ENCODE measurements around the gene GADD45GIP1. TPM values are rescaled to one million over a fixed set of nuclear protein-coding genes. Genes with fewer than 3 reads are reported as not detected.

The GADD45GIP1 gene
- total and polyA plus RNA-seq, 4 donors = 15.3 to 40.6 (median 23.3) TPM

DNA sequence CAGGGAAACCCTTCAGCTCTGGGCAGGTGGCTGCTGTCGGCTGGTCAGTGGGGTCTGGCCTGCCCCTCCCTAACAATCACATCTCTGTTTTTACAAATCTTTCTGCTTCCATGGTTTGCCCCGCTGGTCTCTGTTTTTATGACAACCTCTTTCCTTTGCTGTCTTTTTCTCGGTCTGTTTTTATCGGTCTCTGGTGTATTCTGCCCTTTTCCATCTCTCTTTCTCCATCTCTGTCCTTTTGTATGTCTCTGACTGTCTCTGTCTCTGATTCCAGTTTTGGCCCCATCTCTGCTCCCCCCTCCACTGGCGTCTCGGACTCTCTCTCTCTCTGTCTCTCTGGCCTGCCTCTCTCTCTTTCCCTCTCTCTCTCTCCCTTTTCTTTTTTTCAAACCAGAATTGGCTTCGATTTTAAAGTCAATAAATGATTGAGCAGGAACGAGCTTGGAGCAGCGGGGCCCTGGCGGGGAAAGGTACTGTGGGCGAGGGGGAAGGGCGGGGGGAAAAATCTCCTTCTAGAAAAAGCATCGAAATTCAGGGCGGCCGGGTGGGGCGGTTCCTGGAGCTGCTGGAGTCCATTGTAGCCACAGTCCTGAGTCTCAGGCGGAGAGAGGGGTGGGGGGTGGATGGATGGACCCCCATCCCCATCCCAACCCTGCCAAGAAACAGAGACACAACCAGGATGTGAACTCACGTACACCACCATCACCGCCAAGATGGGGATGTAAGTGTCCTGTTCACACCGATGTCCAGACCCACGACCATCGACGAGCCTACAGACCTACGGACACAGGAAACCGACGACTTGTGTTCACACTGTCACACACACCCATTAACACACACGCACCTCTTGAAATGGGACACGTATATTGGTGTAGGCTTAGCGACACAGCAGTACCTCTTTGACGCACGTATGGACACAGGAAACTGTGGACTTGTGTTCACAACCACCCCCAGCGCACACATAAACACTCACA lies 41.2 kb upstream of the GADD45GIP1 start:
- ATAC-seq (ENCODE audit: low FRiP score) (no peak), DNase-seq (peak in 1 of 2 donors; percentile 75)
- 32 to 42% methylated on average over 32 of the region's 32 CpGs for WGBS, 2 donors
- intact Hi-C loops (cut with DNase I) = loop anchor here (2.0 to 5.0 kb wide), 5 partner anchors 17 to 94 kb away; no protein-coding TSS in a partner anchor
- no peaks in the 10 kb centered on the region for H3K27me3 ChIP-seq (ENCODE audit: control insufficient read depth in 1 of 2, insufficient read depth in 2 of 2, low read length in 1 of 2)
- H3K9me3 ChIP-seq (ENCODE audit: control insufficient read depth, low read length) = no peaks in the 10 kb centered on the region
- no peaks in the 10 kb centered on the region for H3K36me3 ChIP-seq (ENCODE audit: control insufficient read depth in 1 of 2, insufficient read depth in 2 of 2, low read length in 1 of 2)
- peak overlapping the region; percentile 15 to 83 for H3K27ac ChIP-seq (ENCODE audit: low read depth in 1 of 2, low read length in 2 of 2)
- no peak overlapping the region for H3K4me3 ChIP-seq (ENCODE audit: low read length in 2 of 2)
- no peaks in the 10 kb centered on the region for H3K4me1 ChIP-seq (ENCODE audit: control insufficient read depth in 1 of 2, insufficient read depth in 2 of 2, low read length in 2 of 2)

DNA sequence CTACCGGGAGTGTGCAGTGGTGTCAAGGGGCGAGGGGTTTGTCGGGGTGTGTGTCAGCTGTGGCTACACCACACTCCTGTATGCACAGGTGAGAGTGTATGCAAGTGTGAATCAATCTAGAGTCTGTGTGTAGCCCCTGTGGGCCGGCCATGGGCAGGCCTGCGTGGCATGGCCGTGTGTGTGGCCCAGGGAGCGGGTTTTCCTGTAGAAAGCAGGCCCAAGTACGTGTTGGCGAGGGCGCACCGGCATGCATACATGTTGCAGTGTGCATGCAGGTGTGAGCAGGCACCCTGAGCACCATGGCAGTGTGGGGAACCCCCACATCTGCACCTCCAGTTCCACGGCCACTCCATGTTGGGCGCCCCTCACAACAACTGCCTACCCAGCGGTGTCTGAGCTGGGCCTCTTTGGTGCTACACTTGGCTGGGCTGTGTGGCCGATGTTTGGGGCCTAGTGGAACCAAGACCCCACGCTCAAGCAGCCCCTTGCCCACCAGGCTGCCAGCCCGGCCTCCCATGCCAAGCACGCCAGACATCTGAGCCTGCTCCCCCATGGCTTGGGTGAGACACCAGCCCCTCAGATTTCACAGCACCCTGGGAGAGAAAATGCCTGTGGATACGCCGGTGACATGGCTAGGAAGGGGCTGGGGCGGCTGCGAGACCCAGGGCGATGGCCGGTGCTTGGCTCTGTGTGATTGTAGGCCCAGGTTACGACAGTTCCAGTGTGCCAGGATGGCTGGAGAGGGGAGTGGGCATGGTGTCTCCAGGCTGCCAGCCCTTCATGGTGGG lies 40.4 kb upstream of the GADD45GIP1 start:
- intact Hi-C loops (cut with DNase I) = loop anchor here (2.0 to 5.0 kb wide), 4 partner anchors 17 to 95 kb away; no protein-coding TSS in a partner anchor
- DNase-seq = peak in 1 of 2 donors; percentile 72
- H3K4me1 ChIP-seq (ENCODE audit: control insufficient read depth in 1 of 2, insufficient read depth in 2 of 2, low read length in 2 of 2) = no peaks in the 10 kb centered on the region

GRCh38 chr19:12996406-12997094 lies 39.5 kb upstream of the GADD45GIP1 start:
- WGBS, 2 donors = 3% methylated on average over 44 to 52 of the region's 52 CpGs
- ATAC-seq (ENCODE audit: low FRiP score) (peak; percentile 50), DNase-seq (peak in 1 of 2 donors; percentile 86)
- H3K27ac ChIP-seq (ENCODE audit: low read depth in 1 of 2, low read length in 2 of 2) = peak overlapping the region; percentile 76 to 98
- no peaks in the 10 kb centered on the region for H3K36me3 ChIP-seq (ENCODE audit: control insufficient read depth in 1 of 2, insufficient read depth in 2 of 2, low read length in 1 of 2)
- no peaks in the 10 kb centered on the region for H3K4me1 ChIP-seq (ENCODE audit: control insufficient read depth in 1 of 2, insufficient read depth in 2 of 2, low read length in 2 of 2)
- intact Hi-C loops (cut with DNase I) = loop anchor here (2.0 to 5.0 kb wide), 4 partner anchors 18 to 96 kb away; no protein-coding TSS in a partner anchor
- peak overlapping the region; percentile 73 to 80 for H3K4me3 ChIP-seq (ENCODE audit: low read length in 2 of 2)
- no peaks in the 10 kb centered on the region for H3K9me3 ChIP-seq (ENCODE audit: control insufficient read depth, low read length)
- no peaks in the 10 kb centered on the region for H3K27me3 ChIP-seq (ENCODE audit: control insufficient read depth in 1 of 2, insufficient read depth in 2 of 2, low read length in 1 of 2)

More for the DNA sequence above, 40.4 kb upstream of the GADD45GIP1 start:
- no peaks in the 10 kb centered on the region for H3K36me3 ChIP-seq (ENCODE audit: control insufficient read depth in 1 of 2, insufficient read depth in 2 of 2, low read length in 1 of 2)
- ATAC-seq (ENCODE audit: low FRiP score) = no peak
- peak overlapping the region; percentile 73 to 80 for H3K4me3 ChIP-seq (ENCODE audit: low read length in 2 of 2)
- H3K9me3 ChIP-seq (ENCODE audit: control insufficient read depth, low read length) = no peaks in the 10 kb centered on the region
- H3K27me3 ChIP-seq (ENCODE audit: control insufficient read depth in 1 of 2, insufficient read depth in 2 of 2, low read length in 1 of 2) = no peaks in the 10 kb centered on the region
- H3K27ac ChIP-seq (ENCODE audit: low read depth in 1 of 2, low read length in 2 of 2) = peak overlapping the region; percentile 15 to 83
- 28 to 32% methylated on average over 25 of the region's 25 CpGs for WGBS, 2 donors

DNA sequence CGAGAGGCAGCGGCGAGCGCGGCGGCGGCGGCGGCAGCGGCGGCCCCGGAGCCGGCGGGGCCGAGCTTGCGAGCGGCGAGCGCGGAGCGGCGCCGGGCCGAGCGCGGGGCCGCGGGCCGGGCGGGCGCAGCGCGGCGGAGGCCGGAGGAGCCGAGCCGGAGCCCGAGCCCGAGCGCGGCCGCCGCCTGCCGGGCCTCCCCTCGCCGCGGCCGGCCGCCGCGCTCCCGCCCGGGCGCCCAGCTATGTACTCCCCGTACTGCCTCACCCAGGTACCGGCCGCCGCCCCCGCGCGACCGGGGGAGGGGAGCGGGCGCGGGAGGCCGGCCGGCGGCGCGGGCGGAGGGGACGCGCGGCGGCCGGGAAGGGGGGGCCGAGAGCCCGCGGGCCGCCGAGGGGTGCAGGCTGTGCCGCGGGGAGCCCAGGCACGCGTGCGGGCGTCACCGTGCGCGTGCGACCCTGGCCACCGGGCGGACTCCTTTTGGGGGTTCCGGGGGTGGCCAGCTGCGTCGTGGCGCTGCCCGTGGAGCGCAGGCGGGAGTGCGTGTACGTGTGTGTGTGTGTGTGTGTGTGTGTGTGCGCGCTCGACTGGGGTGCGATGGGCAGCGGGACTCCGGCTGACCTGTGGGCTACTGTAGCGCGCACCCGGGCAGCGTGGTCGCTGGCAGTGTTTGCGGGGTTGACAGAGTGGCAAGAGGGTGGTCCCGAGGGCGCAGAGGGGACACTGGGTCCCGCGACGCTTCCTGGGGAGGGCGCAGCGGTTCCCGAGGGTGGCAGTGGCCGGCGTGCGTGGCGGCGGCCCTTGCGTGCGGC lies 38.8 kb upstream of the GADD45GIP1 start:
- ATAC-seq (ENCODE audit: low FRiP score) (peak; percentile 20), DNase-seq (peak; percentile 64 to 84)
- Histone ChIP-seq H3K4me3 (ENCODE audit: low read length in 2 of 2) (peak overlapping the region; percentile 73 to 80), H3K36me3 (ENCODE audit: control insufficient read depth in 1 of 2, insufficient read depth in 2 of 2, low read length in 1 of 2) (no peaks in the 10 kb centered on the region), H3K27ac (ENCODE audit: low read depth in 1 of 2, low read length in 2 of 2) (peak overlapping the region; percentile 76 to 98), H3K9me3 (ENCODE audit: control insufficient read depth, low read length) (no peaks in the 10 kb centered on the region), H3K4me1 (ENCODE audit: control insufficient read depth in 1 of 2, insufficient read depth in 2 of 2, low read length in 2 of 2) (no peaks in the 10 kb centered on the region), H3K27me3 (ENCODE audit: control insufficient read depth in 1 of 2, insufficient read depth in 2 of 2, low read length in 1 of 2) (no peaks in the 10 kb centered on the region)
- intact Hi-C loops (cut with DNase I) = loop anchor here (2.0 to 5.0 kb wide), 4 partner anchors 19 to 96 kb away; no protein-coding TSS in a partner anchor
- 0 to 1% methylated on average over 36 to 129 of the region's 129 CpGs for whole genome bisulfite sequencing, 2 donors

- Histone ChIP-seq H3K27me3 (ENCODE audit: control insufficient read depth in 1 of 2, insufficient read depth in 2 of 2, low read length in 1 of 2) (no peaks in the 10 kb centered on the region), H3K4me3 (ENCODE audit: low read length in 2 of 2) (peak within 1 kb of the TSS; percentile 73 to 80), H3K4me1 (ENCODE audit: control insufficient read depth in 1 of 2, insufficient read depth in 2 of 2, low read length in 2 of 2) (no peaks in the 10 kb centered on the region), H3K36me3 (ENCODE audit: control insufficient read depth in 1 of 2, insufficient read depth in 2 of 2, low read length in 1 of 2) (no peaks in the 10 kb centered on the region), H3K9me3 (ENCODE audit: control insufficient read depth, low read length) (no peaks in the 10 kb centered on the region), H3K27ac (ENCODE audit: low read depth in 1 of 2, low read length in 2 of 2) (peak within 1 kb of the TSS; percentile 76 to 98)
- DNase-seq = peak; percentile 81 to 92
- WGBS, 2 donors = 8 to 14% methylated on average over 46 to 84 of the region's 84 CpGs
- ATAC-seq (ENCODE audit: low FRiP score) = peak; percentile 31
- intact Hi-C loops (cut with DNase I) = loop anchor here (5.0 kb wide), 3 partner anchors 37 to 97 kb away; no protein-coding TSS in a partner anchor
These were observed 37.9 kb upstream of the GADD45GIP1 start, which contains the start of gene NFIX for GRCh38 chr19:12994701-12995595. Gene NFIX (plus strand): TSS chr19:12995475. CDS start chr19:12995838, 363 bp downstream.

- no peaks in the 10 kb centered on the region for H3K27me3 ChIP-seq (ENCODE audit: control insufficient read depth in 1 of 2, insufficient read depth in 2 of 2, low read length in 1 of 2)
- H3K4me1 ChIP-seq (ENCODE audit: control insufficient read depth in 1 of 2, insufficient read depth in 2 of 2, low read length in 2 of 2) = no peaks in the 10 kb centered on the region
- DNase-seq = no peak
- ATAC-seq (ENCODE audit: low FRiP score) = no peak
- 87 to 88% methylated on average over 7 of the region's 7 CpGs for WGBS, 2 donors
- H3K9me3 ChIP-seq (ENCODE audit: control insufficient read depth, low read length) = no peaks in the 10 kb centered on the region
- H3K36me3 ChIP-seq (ENCODE audit: control insufficient read depth in 1 of 2, insufficient read depth in 2 of 2, low read length in 1 of 2) = no peaks in the 10 kb centered on the region
- H3K4me3 ChIP-seq (ENCODE audit: low read length in 2 of 2) = no peak overlapping the region
- no peak overlapping the region for H3K27ac ChIP-seq (ENCODE audit: low read depth in 1 of 2, low read length in 2 of 2)
- intact Hi-C loops (cut with DNase I) = no loop called here
These were observed 36.5 kb upstream of the GADD45GIP1 start for GRCh38 chr19:12993562-12993961.

DNA sequence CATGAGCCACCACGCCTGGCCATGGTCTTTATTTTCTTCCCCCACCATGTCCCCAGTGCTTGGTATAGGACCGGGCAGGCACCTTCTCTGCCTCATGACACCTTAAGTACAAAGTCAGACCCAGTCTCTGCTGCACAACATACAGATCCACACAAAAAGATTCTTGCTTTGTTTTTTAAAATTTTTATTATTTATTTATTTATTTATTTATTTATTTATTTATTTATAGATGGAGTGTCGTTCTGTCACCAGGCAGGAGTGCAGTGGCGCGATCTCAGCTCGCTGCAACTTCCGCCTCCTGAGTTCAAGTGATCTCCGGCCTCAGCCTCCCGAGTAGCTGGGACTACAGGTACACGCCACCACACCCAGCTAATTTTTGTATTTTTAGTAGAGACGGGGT lies 35.7 kb upstream of the GADD45GIP1 start:
- intact Hi-C loops (cut with DNase I) = no loop called here
- Histone ChIP-seq H3K36me3 (ENCODE audit: control insufficient read depth in 1 of 2, insufficient read depth in 2 of 2, low read length in 1 of 2) (no peaks in the 10 kb centered on the region), H3K27me3 (ENCODE audit: control insufficient read depth in 1 of 2, insufficient read depth in 2 of 2, low read length in 1 of 2) (no peaks in the 10 kb centered on the region), H3K9me3 (ENCODE audit: control insufficient read depth, low read length) (no peaks in the 10 kb centered on the region), H3K4me1 (ENCODE audit: control insufficient read depth in 1 of 2, insufficient read depth in 2 of 2, low read length in 2 of 2) (no peaks in the 10 kb centered on the region), H3K4me3 (ENCODE audit: low read length in 2 of 2) (no peak overlapping the region), H3K27ac (ENCODE audit: low read depth in 1 of 2, low read length in 2 of 2) (no peak overlapping the region)
- WGBS, 2 donors = 95 to 96% methylated on average over 11 of the region's 11 CpGs
- ATAC-seq (ENCODE audit: low FRiP score) (no peak), DNase-seq (no peak)
